Fibroblast of lung (primary cell): ENCODE measurements around the gene DENND4B.

Experiments
- EZH2 ChIP-seq: IDR thresholded peaks from 2 replicates; pipeline ENCODE4 v1.5.1; 2012; ENCODE audit warnings: low read length, control low read depth, mild to moderate bottlenecking; ENCODE audit errors: missing control alignments
- TF ChIP-seq, protein P1 (sequence below), 2 donors: IDR thresholded peaks in 1 of 2; conservative IDR thresholded peaks in 1 of 2; 1 replicate in 1 of 2; 2 replicates in 1 of 2; pipeline ENCODE4 v1.5.1; 2011 to 2012; ENCODE audit warnings: low read length in 2 of 2, control low read depth in 1 of 2, inconsistent platforms in 1 of 2, low read depth in 1 of 2, mild to moderate bottlenecking in 1 of 2

DNA sequence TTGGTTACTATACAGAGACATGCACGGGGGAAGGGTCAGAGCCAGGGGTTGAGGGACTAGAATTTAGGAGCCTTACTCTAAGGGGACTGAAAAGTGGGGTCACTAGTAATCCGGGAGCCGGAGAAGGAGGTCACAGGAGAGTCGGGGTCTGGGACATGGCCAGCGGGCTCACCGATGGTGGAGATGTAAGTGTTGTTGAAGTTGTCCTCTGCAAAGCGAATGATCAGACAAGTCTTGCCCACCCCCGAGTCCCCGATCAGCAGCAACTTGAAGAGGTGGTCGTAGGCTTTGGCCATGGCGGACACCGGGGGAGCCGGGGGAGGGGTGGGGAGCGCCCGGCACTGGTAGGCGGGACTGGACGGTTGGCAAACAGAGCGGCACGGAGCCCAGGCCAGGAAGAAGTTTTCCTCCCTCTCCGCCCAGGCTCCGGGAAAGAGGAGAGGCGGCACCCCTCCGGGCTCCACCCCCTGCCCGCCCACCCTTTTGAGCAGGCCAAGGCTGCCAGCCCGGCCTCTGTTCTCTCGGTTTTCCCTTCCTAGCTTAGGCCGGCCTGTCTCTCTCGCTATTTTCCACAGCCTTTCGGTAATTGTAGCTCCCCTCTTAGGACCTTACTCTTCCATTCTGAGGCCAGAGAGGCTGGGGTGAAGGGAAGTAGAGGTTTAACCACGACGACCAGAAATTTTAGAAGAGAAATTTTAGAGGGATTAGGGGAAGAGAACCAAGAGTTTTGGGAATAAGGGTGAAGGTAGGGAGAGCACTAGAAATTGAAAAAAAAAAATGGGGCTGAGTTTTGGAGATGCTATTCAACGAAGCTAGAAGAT is 39.6 kb upstream of the DENND4B start, which contains the start of gene RAB13:
- no peak for TF ChIP-seq EZH2
- TF ChIP-seq, protein P1, sequence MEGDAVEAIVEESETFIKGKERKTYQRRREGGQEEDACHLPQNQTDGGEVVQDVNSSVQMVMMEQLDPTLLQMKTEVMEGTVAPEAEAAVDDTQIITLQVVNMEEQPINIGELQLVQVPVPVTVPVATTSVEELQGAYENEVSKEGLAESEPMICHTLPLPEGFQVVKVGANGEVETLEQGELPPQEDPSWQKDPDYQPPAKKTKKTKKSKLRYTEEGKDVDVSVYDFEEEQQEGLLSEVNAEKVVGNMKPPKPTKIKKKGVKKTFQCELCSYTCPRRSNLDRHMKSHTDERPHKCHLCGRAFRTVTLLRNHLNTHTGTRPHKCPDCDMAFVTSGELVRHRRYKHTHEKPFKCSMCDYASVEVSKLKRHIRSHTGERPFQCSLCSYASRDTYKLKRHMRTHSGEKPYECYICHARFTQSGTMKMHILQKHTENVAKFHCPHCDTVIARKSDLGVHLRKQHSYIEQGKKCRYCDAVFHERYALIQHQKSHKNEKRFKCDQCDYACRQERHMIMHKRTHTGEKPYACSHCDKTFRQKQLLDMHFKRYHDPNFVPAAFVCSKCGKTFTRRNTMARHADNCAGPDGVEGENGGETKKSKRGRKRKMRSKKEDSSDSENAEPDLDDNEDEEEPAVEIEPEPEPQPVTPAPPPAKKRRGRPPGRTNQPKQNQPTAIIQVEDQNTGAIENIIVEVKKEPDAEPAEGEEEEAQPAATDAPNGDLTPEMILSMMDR (conservative IDR thresholded peaks at IDR 0.05 in 1 of 2, IDR thresholded peaks at IDR 0.05 in 1 of 2; ENCODE audit: low read depth in 1 of 2, low read length in 2 of 2) = no peak
